Heart right ventricle (tissue), 16 donors: ENCODE results near the gene FBXW4. TPM values are rescaled to one million over a fixed set of nuclear protein-coding genes. Genes with fewer than 3 reads are reported as not detected.
A peak's percentile ranks its signal among the peaks of the same experiment; 100 is the strongest.

Experiments
- ATAC-seq, 8 donors: fragments of 200-7000 bp; cut with Tn5 transposase; one replicate each; pipeline ENCODE4 v1.9.1; 2020; ENCODE audit warnings: mild to moderate bottlenecking in 8 of 8, moderate library complexity in 8 of 8, moderate number of reproducible peaks in 1 of 8
- DNase-seq, 2 donors: peaks; one replicate each; pipeline ENCODE4 v3.0.0-alpha.2; 2020
- H3K27ac ChIP-seq, 10 donors: fragments of 200-600 bp; sonication (generic) in 2 of 10; one replicate each; pipeline versions ENCODE4 v1.5.0 to v1.8.0; 2020 to 2022; ENCODE audit warnings: mild to moderate bottlenecking in 3 of 10
- H3K27me3 ChIP-seq, 7 donors: fragments of 200-600 bp; one replicate each; pipeline ENCODE4 v1.8.0; 2021 to 2022; ENCODE audit warnings: mild to moderate bottlenecking in 2 of 7
- H3K36me3 ChIP-seq, 9 donors: fragments of 200-600 bp; sonication (generic) in 1 of 9; one replicate each; pipeline versions ENCODE4 v1.5.0 to v1.8.0; 2020 to 2022; ENCODE audit warnings: mild to moderate bottlenecking in 2 of 9
- H3K4me1 ChIP-seq, 9 donors: fragments of 200-600 bp; sonication (generic) in 1 of 9; one replicate each; pipeline versions ENCODE4 v1.5.0 to v1.8.0; 2020 to 2022; ENCODE audit warnings: mild to moderate bottlenecking in 4 of 9
- H3K4me3 ChIP-seq, 10 donors: fragments of 200-600 bp; sonication (generic) in 2 of 10; one replicate each; pipeline versions ENCODE4 v1.5.0 to v1.8.0; 2020 to 2022; ENCODE audit warnings: mild to moderate bottlenecking in 7 of 10, moderate library complexity in 2 of 10
- H3K9me3 ChIP-seq, 11 donors: fragments of 200-600 bp in 10 of 11; sonication (generic) in 2 of 11; one replicate each; pipeline versions ENCODE4 v1.5.0 to v1.8.0; 2013 to 2022; ENCODE audit warnings: mild to moderate bottlenecking in 2 of 11, control low read depth in 1 of 11, moderate library complexity in 1 of 11
- WGBS, 2 donors: extraction: QIAGEN DNeasy Blood & Tissue Kit; methylation state at CpG; one replicate each; pipeline ENCODE4 v1.1.7; 2013; ENCODE audit warnings: inconsistent platforms in 1 of 2; 5-methylcytosine and 5-hydroxymethylcytosine counted together
- intact Hi-C, 10 donors: fragments of 100-400 bp; cut with DNase I; formaldehyde crosslinking; loops; one replicate each; pipeline versions ENCODE4 v1.11.1 to v1.14.2; 2022
- polyA plus RNA-seq, 2 donors: library from polyadenylated mRNA; stranded (reverse); fragments of 200-250 nt; gene quantifications; one replicate each; pipeline ENCODE4 v1.2.3, GENCODE V29; 2013
- total RNA-seq, 10 donors: library from RNA; stranded (reverse); fragmentation: NEBNext Ultra II Directional in 3 of 10; extraction: Animal tissue kit (Norgen Biotek cat#: 25700) in 3 of 10; gene quantifications; one replicate each; pipeline versions ENCODE4 v1.2.1 to v1.2.4, GENCODE V29; 2021 to 2023
- TF ChIP-seq, protein P1 (sequence below), 9 donors: fragments of 200-600 bp; sonication (generic) in 2 of 9; IDR thresholded peaks; one replicate each; pipeline versions ENCODE4 v1.5.0 to v1.8.0; 2021 to 2022; ENCODE audit warnings: antibody characterized with exemption in 9 of 9, mild to moderate bottlenecking in 5 of 9, moderate library complexity in 1 of 9
- donor health status: Arrhythmogenic right ventricular cardiomyopathy.
- donor health status: ischemic (EF 13 %, LVEDD 7.1; RV severe dilation, severe dysfunction).
- donor health status: healthy with polysubstance abuse.
- donor health status: DM: no; HTN: yes; CAD: no.
- donor health status: DM: no; HTN: no; CAD: no.
- donor health status: ischemic (EF 25% LVEDD 6.9; RV normal size, moderate dysfunction).
- donor health status: ischemic (EF 25% LVEDD 5.7; RV mildly dilated, moderate dysfunction).
- donor health status: healthy.
- donor health status: DM: yes; HTN: yes; CAD: no.
- donor health status: Ischemic cardiomyopathy.
- donor health status: ischemic (EF 35%, LVEDD 5.7; RV mildly dilated, moderate dysfunction).
- donor health status: nonischemic (EF 11% LVEDD 7.7; RV severe dilation, severe dysfunction).
- donor health status: DM: yes; HTN: yes; CAD: no.
- donor health status: PGD.
- donor health status: ischemic (EF 29% LVEDD 5.4; RV normal size, mild dysfunction).
- donor health status: nonischemic (EF 23%, LVEDD 6.1; RV moderate dilation, normal function).

Gene FBXW4
- total and polyA plus RNA-seq, 12 donors, result 31.8 to 118 (median 92.1) TPM

DNA sequence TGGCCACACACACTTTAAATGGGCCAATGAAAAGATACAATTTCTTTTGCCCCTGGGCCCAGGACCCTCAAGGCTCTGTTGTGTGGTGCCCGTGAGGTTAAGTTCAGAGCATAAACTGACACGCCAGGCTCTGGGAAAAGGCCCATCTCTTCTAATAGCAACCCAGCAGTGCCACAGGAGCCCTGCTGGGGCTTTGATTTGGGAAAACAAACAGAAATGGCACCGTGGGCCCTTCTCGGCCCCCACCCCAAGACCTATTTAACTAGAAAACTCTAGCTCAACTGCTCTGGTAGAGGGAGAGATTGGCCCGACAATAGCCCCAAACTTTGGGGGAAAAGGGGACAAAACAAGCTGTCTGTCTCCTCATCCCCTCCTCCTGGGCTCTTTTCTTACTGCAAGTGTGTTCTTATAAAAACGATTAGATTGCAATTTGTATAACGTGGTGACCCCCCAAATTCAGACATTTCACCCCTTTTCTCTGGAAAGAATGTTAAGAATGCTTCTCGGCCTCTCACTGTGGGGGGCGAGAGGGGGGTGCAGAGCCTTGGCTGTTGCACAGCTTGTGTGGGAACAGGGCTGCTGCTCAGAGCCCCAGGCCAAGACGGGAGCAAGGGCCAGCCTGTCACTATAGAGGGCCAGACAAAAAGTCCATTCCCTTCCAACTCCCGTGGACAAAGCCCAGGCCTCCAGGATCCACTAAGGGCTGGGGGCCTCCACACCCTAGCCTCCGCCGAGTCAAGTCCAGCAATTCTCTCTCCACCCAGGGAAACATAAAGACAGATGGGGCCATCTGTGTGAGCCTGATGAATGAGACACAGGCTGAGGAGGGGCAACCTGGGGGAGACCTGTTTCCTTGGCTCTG lies 80.1 kb downstream of the FBXW4 start:
- no peaks in the 10 kb centered on the region for H3K9me3 ChIP-seq
- intact Hi-C loops, result no loop called here
- H3K27ac ChIP-seq, result no peak overlapping the region
- H3K4me3 ChIP-seq, result no peak overlapping the region
- ATAC-seq, result no peak
- peaks cover 0 to 83% (median 17%) of the 10 kb centered on the region in 9 donors for H3K36me3 ChIP-seq
- peaks cover 0 to 11% (median 4%) of the 10 kb centered on the region in 9 donors for H3K4me1 ChIP-seq
- no peaks in the 10 kb centered on the region for H3K27me3 ChIP-seq
- DNase-seq, result no peak
- WGBS, 2 donors, result 77 to 78% methylated on average over 13 of the region's 13 CpGs
- TF ChIP-seq, protein P1, sequence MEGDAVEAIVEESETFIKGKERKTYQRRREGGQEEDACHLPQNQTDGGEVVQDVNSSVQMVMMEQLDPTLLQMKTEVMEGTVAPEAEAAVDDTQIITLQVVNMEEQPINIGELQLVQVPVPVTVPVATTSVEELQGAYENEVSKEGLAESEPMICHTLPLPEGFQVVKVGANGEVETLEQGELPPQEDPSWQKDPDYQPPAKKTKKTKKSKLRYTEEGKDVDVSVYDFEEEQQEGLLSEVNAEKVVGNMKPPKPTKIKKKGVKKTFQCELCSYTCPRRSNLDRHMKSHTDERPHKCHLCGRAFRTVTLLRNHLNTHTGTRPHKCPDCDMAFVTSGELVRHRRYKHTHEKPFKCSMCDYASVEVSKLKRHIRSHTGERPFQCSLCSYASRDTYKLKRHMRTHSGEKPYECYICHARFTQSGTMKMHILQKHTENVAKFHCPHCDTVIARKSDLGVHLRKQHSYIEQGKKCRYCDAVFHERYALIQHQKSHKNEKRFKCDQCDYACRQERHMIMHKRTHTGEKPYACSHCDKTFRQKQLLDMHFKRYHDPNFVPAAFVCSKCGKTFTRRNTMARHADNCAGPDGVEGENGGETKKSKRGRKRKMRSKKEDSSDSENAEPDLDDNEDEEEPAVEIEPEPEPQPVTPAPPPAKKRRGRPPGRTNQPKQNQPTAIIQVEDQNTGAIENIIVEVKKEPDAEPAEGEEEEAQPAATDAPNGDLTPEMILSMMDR (IDR thresholded peaks at IDR 0.05), result no peak

DNA sequence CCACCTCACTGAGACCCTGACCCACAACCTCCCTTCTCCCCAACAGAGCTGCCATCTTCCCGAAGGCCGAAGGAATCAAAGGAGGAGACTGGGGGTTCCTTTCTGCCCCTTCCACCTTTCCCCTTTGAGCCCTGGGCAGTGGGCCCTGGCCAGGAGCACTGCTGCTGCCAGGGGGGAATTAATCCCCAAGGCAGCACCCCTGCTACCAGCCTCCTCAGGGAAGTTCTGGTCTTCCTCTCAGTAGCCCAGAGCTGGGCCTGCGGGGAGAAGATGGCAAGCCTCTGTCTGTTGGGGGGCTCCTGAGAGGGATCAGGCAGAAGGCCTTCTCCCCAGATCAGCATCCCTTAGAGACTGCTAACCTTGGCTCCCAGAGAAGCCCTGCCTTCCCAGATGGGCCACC lies 81.3 kb downstream of the FBXW4 start:
- Histone ChIP-seq H3K27me3 (no peaks in the 10 kb centered on the region), H3K36me3 (peaks cover 0 to 83% (median 29%) of the 10 kb centered on the region in 9 donors), H3K4me1 (peaks cover 0 to 11% (median 4%) of the 10 kb centered on the region in 9 donors), H3K27ac (no peak overlapping the region), H3K9me3 (no peaks in the 10 kb centered on the region), H3K4me3 (no peak overlapping the region)
- ATAC-seq (no peak), DNase-seq (no peak)
- WGBS, 2 donors, result 97 to 98% methylated on average over 3 of the region's 3 CpGs
- TF ChIP-seq, protein P1 (IDR thresholded peaks at IDR 0.05), result no peak
- intact Hi-C loops, result no loop called here

DNA sequence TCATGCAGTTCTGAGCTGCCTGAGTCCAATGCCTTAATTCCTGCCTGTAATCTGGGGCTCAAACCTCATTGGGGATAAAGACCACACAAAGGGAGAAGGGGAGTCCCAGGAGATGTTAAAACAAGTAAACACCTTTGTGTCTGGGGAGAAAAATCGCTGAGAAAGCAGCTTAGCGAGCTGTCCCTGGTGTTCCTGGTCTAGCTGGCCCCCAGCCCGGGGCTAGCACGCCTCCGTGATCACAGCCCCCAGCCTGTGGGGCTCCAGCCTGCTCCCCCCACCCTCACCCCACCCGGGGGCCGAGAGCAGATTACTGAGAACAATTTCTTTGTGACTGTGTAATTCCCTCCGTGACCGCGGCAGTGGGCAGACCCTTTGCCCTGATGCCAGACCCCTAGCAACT lies 82.1 kb downstream of the FBXW4 start:
- no peak for ATAC-seq
- no peak for DNase-seq

DNA sequence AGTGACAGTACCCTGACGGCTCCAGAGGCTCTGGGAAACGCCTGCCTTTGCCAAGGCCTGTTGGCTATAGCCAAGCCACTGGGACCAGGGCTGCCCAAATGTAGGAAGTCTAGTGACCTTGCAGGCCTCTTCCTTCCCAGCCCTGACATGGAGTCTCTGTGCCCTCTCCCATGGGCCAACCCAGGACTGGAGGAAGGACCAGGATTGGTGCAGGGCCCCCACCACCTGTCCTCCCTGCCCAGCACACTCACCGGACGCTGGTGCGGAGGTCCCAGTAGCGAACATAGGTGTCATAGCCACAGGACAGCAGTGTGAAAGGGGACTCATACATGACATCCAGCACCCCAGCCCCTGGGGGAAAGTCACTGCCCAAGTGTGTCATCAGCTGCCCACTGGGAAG lies 82.9 kb downstream of the FBXW4 start:
- Histone ChIP-seq H3K4me1 (peaks cover 0 to 11% (median 0%) of the 10 kb centered on the region in 9 donors), H3K9me3 (no peaks in the 10 kb centered on the region), H3K4me3 (no peak overlapping the region), H3K27ac (no peak overlapping the region), H3K27me3 (no peaks in the 10 kb centered on the region), H3K36me3 (peaks cover 0 to 83% (median 35%) of the 10 kb centered on the region in 9 donors)
- TF ChIP-seq, protein P1 (IDR thresholded peaks at IDR 0.05), result no peak
- intact Hi-C loops, result no loop called here
- ATAC-seq (peak in 1 of 8 donors; percentile 31), DNase-seq (no peak)
- 88 to 90% methylated on average over 6 of the region's 6 CpGs for WGBS, 2 donors

More for the DNA sequence above, 82.1 kb downstream of the FBXW4 start:
- Histone ChIP-seq H3K27me3 (no peaks in the 10 kb centered on the region), H3K27ac (no peak overlapping the region), H3K4me3 (no peak overlapping the region), H3K4me1 (peaks cover 0 to 11% (median 4%) of the 10 kb centered on the region in 9 donors), H3K36me3 (peaks cover 0 to 83% (median 29%) of the 10 kb centered on the region in 9 donors), H3K9me3 (no peaks in the 10 kb centered on the region)
- TF ChIP-seq, protein P1 (IDR thresholded peaks at IDR 0.05), result no peak
- intact Hi-C loops, result no loop called here
- WGBS, 2 donors, result 81 to 83% methylated on average over 10 of the region's 10 CpGs
